Right ventricle myocardium superior (tissue), 1 donor: ENCODE measurements around the gene INPP4A. TPM values are rescaled to one million over a fixed set of nuclear protein-coding genes. Genes with fewer than 3 reads are reported as not detected.

Source experiments
- ATAC-seq: fragments of 200-7000 bp; cut with Tn5 transposase; one replicate; pipeline ENCODE4 v1.9.1; 2020; ENCODE audit warnings: mild to moderate bottlenecking; ENCODE audit not compliant: poor library complexity
- DNase-seq: peaks from one replicate; pipeline ENCODE4 v3.0.0-alpha.2; 2020
- intact Hi-C: fragments of 100-400 bp; cut with DNase I; formaldehyde crosslinking; loops from one replicate; pipeline ENCODE4 v1.11.2; 2022
- total RNA-seq: library from RNA; stranded (reverse); fragmentation: NEBNext Ultra II Directional; extraction: Animal tissue kit (Norgen Biotek cat#: 25700); gene quantifications from one replicate; pipeline ENCODE4 v1.2.1, GENCODE V29; 2021
- donor health status: DM: no; HTN: yes; CAD: no; lungs with severe emphysema.

The INPP4A gene
- total RNA-seq, 1 donor from 2014 or later: 16.8 TPM

GRCh38 chr2:98545591-98545990, 100.9 kb downstream of the INPP4A start:
- intact Hi-C loops: no loop called here
- no peak for DNase-seq
- no peak for ATAC-seq

- intact Hi-C loops: no loop called here
- no peak for DNase-seq
- no peak for ATAC-seq
Measured at GRCh38 chr2:98546186-98546585, 101.5 kb downstream of the INPP4A start.

GRCh38 chr2:98547092-98547790, 102.6 kb downstream of the INPP4A start:
- DNase-seq: no peak
- intact Hi-C loops: no loop called here
- no peak for ATAC-seq

GRCh38 chr2:98548920-98549818, 104.5 kb downstream of the INPP4A start:
- DNase-seq: no peak
- no peak for ATAC-seq
- intact Hi-C loops: no loop called here

- no peak for ATAC-seq
- DNase-seq: no peak
- intact Hi-C loops: no loop called here
Measured at GRCh38 chr2:98550165-98550564, 105.5 kb downstream of the INPP4A start.

- ATAC-seq (no peak), DNase-seq (no peak)
- intact Hi-C loops: no loop called here
Measured at GRCh38 chr2:98551316-98551715, 106.7 kb downstream of the INPP4A start.

- DNase-seq: no peak
- ATAC-seq: no peak
- intact Hi-C loops: no loop called here
Measured at GRCh38 chr2:98552499-98553179, 108.0 kb downstream of the INPP4A start.

GRCh38 chr2:98554116-98554861, 109.6 kb downstream of the INPP4A start:
- no peak for DNase-seq
- ATAC-seq: no peak
- intact Hi-C loops: no loop called here

GRCh38 chr2:98555696-98556095, 111.0 kb downstream of the INPP4A start:
- ATAC-seq (no peak), DNase-seq (no peak)
- intact Hi-C loops: no loop called here

- DNase-seq (no peak), ATAC-seq (no peak)
- intact Hi-C loops: no loop called here
Measured at GRCh38 chr2:98556344-98557033, 111.8 kb downstream of the INPP4A start.

GRCh38 chr2:98558852-98559530, 114.3 kb downstream of the INPP4A start:
- no peak for DNase-seq
- intact Hi-C loops: no loop called here

GRCh38 chr2:98559581-98559980, 114.9 kb downstream of the INPP4A start:
- ATAC-seq (no peak), DNase-seq (no peak)
- intact Hi-C loops: no loop called here

More at GRCh38 chr2:98558852-98559530, 114.3 kb downstream of the INPP4A start:
- no peak for ATAC-seq

- intact Hi-C loops: loop anchor here (10.0 kb wide), 1 partner anchor 116 kb away; the partner anchor contains the start of gene INPP4A
Measured at GRCh38 chr2:98560256-98560771, 115.7 kb downstream of the INPP4A start.

GRCh38 chr2:98561018-98561417, 116.4 kb downstream of the INPP4A start:
- intact Hi-C loops: loop anchor here (10.0 kb wide), 1 partner anchor 116 kb away; the partner anchor contains the start of gene INPP4A
- ATAC-seq: no peak
- no peak for DNase-seq

More at GRCh38 chr2:98560256-98560771, 115.7 kb downstream of the INPP4A start:
- ATAC-seq (peak; percentile 91), DNase-seq (peak; percentile 65)

- intact Hi-C loops: loop anchor here (10.0 kb wide), 1 partner anchor 117 kb away; the partner anchor contains the start of gene INPP4A
- peak; percentile 24 for ATAC-seq
- DNase-seq: no peak
Measured at GRCh38 chr2:98561902-98562695, 117.4 kb downstream of the INPP4A start.

- intact Hi-C loops: loop anchor here (10.0 kb wide), 1 partner anchor 119 kb away; the partner anchor contains the start of gene INPP4A
- ATAC-seq (no peak), DNase-seq (no peak)
Measured at GRCh38 chr2:98563394-98563793, 118.7 kb downstream of the INPP4A start.
